ENCODE data around the gene CERT1. TPM values are rescaled to one million over a fixed set of nuclear protein-coding genes. Genes with fewer than 3 reads are reported as not detected.
"Not testable (repeated sequence)": the region's sequence is repeated elsewhere in the genome, so short reads cannot be mapped to it uniquely, and the experiment has no call there.

CERT1 gene, protein sequence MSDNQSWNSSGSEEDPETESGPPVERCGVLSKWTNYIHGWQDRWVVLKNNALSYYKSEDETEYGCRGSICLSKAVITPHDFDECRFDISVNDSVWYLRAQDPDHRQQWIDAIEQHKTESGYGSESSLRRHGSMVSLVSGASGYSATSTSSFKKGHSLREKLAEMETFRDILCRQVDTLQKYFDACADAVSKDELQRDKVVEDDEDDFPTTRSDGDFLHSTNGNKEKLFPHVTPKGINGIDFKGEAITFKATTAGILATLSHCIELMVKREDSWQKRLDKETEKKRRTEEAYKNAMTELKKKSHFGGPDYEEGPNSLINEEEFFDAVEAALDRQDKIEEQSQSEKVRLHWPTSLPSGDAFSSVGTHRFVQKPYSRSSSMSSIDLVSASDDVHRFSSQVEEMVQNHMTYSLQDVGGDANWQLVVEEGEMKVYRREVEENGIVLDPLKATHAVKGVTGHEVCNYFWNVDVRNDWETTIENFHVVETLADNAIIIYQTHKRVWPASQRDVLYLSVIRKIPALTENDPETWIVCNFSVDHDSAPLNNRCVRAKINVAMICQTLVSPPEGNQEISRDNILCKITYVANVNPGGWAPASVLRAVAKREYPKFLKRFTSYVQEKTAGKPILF
- total RNA-seq (40.5 and 42.0 TPM in 2 replicates), polyA plus RNA-seq (15.6 and 20.7 TPM in 2 replicates)

GRCh38 chr5:75511435-75512382 lies at the start of gene CERT1, which contains the start of gene POLK:
TSS of gene CERT1 (minus strand) at chr5:75511629. CDS start at chr5:75511207, 422 bp downstream.
TSS of gene POLK (plus strand) at chr5:75511891.
- H3K27ac ChIP-seq: peak within 1 kb of the TSS; percentile 96
- peak; percentile 99 for DNase-seq (ENCODE audit: low spot score)
- no peak for TF ChIP-seq CTCF (IDR thresholded peaks at IDR 0.05; ENCODE audit: poor library complexity)
- no peak for TF ChIP-seq EZH2 (IDR thresholded peaks at IDR 0.05; ENCODE audit: borderline replicate concordance)
- TF ChIP-seq EZH2phosphoT487 (IDR thresholded peaks at IDR 0.05; ENCODE audit: low read depth, severe bottlenecking, unreplicated experiment): no peak
- H3K79me2 ChIP-seq: peaks cover 86% of the 10 kb centered on the region
- peaks cover 24% of the 10 kb centered on the region for H4K20me1 ChIP-seq (ENCODE audit: insufficient read depth, poor library complexity, severe bottlenecking)
- no peaks in the 10 kb centered on the region for H3K27me3 ChIP-seq
- no peaks in the 10 kb centered on the region for H3K9me3 ChIP-seq (ENCODE audit: low read depth)
- H2AFZ ChIP-seq: peak within 1 kb of the TSS; percentile 75
- 2% methylated on average over 65 of the region's 71 CpGs for WGBS (ENCODE audit: low lambda C conversion rate, missing lambda C conversion rate)
- peak within 1 kb of the TSS; percentile 79 for H3K4me2 ChIP-seq
- H3K4me1 ChIP-seq (ENCODE audit: insufficient read depth): peaks cover 9% of the 10 kb centered on the region
- H3K9me2 ChIP-seq (replicated peaks; ENCODE audit: insufficient read depth): no peaks in the 10 kb centered on the region
- H3K4me3 ChIP-seq: peak within 1 kb of the TSS; percentile 95
- H3K36me3 ChIP-seq (replicated peaks; ENCODE audit: insufficient read depth, low read depth): no peaks in the 10 kb centered on the region

- not testable (repeated sequence) for H3K27ac ChIP-seq; H3K27me3 ChIP-seq; H3K9me3 ChIP-seq (ENCODE audit: low read depth); H4K20me1 ChIP-seq (ENCODE audit: insufficient read depth, poor library complexity, severe bottlenecking); H3K36me3 ChIP-seq (replicated peaks; ENCODE audit: insufficient read depth, low read depth); DNase-seq (ENCODE audit: low spot score); H3K4me2 ChIP-seq; H3K4me1 ChIP-seq (ENCODE audit: insufficient read depth); H3K9me2 ChIP-seq (replicated peaks; ENCODE audit: insufficient read depth); H2AFZ ChIP-seq; H3K4me3 ChIP-seq
- WGBS (ENCODE audit: low lambda C conversion rate, missing lambda C conversion rate): 95% methylated on average over 1 of the region's 1 CpG
- H3K79me2 ChIP-seq: peaks cover 29% of the 10 kb centered on the region
Measured at GRCh38 chr5:75560655-75561054, 49.2 kb upstream of the CERT1 start.

- no peak for DNase-seq (ENCODE audit: low spot score)
- H3K27me3 ChIP-seq: no peaks in the 10 kb centered on the region
- no peak overlapping the region for H3K4me2 ChIP-seq
- no peak overlapping the region for H2AFZ ChIP-seq
- no peak overlapping the region for H3K27ac ChIP-seq
- TF ChIP-seq EZH2 (IDR thresholded peaks at IDR 0.05; ENCODE audit: borderline replicate concordance): no peak
- TF ChIP-seq EZH2phosphoT487 (IDR thresholded peaks at IDR 0.05; ENCODE audit: low read depth, severe bottlenecking, unreplicated experiment): no peak
- no peak for TF ChIP-seq CTCF (IDR thresholded peaks at IDR 0.05; ENCODE audit: poor library complexity)
- no peaks in the 10 kb centered on the region for H3K9me2 ChIP-seq (replicated peaks; ENCODE audit: insufficient read depth)
- no peaks in the 10 kb centered on the region for H3K36me3 ChIP-seq (replicated peaks; ENCODE audit: insufficient read depth, low read depth)
- 64% methylated on average over 4 of the region's 4 CpGs for WGBS (ENCODE audit: low lambda C conversion rate, missing lambda C conversion rate)
- H3K9me3 ChIP-seq (ENCODE audit: low read depth): no peaks in the 10 kb centered on the region
- no peaks in the 10 kb centered on the region for H3K4me1 ChIP-seq (ENCODE audit: insufficient read depth)
- no peak overlapping the region for H3K4me3 ChIP-seq
- H4K20me1 ChIP-seq (ENCODE audit: insufficient read depth, poor library complexity, severe bottlenecking): no peaks in the 10 kb centered on the region
- H3K79me2 ChIP-seq: peaks cover 29% of the 10 kb centered on the region
Measured at GRCh38 chr5:75558981-75559632, 47.7 kb upstream of the CERT1 start.
